Retinal pigment epithelial cell (primary cell): ENCODE data around the gene PRKG1.
"Not testable (repeated sequence)": the region's sequence is repeated elsewhere in the genome, so short reads cannot be mapped to it uniquely, and the experiment has no call there.

Source experiments
- DNase-seq: peaks from one replicate; pipeline ENCODE4 v3.0.0-alpha.2; 2010; ENCODE audit warnings: low read depth
- H3K4me3 ChIP-seq: 2 replicates; pipeline ENCODE4 v1.5.1; 2011; ENCODE audit warnings: mild to moderate bottlenecking, low read length, control low read depth, moderate library complexity
- TF ChIP-seq, protein P1 (sequence below): conservative IDR thresholded peaks from 2 replicates; pipeline ENCODE4 v1.5.1; 2011; ENCODE audit warnings: low read depth, low read length, control low read depth, inconsistent platforms

Gene PRKG1

DNA sequence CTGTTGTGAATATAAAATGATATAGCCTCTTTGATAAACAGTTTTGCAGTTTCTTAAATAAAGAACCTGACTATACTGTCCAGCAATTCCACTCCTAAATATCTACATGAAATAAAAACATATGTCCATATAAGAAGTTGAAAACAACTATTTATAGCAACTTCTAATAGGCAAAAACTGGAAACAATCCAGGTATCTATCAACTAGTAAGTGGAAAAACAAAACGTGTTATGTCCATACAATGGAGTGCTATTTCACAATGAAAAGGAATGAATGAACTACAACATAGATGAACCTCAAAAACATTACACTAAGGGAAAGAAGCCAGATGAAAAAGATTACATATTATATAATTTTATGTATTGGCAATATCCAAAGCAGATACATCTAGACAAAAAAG, 356.2 kb downstream of the PRKG1 start:
- H3K4me3 ChIP-seq: no peak overlapping the region
- TF ChIP-seq, protein P1, sequence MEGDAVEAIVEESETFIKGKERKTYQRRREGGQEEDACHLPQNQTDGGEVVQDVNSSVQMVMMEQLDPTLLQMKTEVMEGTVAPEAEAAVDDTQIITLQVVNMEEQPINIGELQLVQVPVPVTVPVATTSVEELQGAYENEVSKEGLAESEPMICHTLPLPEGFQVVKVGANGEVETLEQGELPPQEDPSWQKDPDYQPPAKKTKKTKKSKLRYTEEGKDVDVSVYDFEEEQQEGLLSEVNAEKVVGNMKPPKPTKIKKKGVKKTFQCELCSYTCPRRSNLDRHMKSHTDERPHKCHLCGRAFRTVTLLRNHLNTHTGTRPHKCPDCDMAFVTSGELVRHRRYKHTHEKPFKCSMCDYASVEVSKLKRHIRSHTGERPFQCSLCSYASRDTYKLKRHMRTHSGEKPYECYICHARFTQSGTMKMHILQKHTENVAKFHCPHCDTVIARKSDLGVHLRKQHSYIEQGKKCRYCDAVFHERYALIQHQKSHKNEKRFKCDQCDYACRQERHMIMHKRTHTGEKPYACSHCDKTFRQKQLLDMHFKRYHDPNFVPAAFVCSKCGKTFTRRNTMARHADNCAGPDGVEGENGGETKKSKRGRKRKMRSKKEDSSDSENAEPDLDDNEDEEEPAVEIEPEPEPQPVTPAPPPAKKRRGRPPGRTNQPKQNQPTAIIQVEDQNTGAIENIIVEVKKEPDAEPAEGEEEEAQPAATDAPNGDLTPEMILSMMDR: no peak

DNA sequence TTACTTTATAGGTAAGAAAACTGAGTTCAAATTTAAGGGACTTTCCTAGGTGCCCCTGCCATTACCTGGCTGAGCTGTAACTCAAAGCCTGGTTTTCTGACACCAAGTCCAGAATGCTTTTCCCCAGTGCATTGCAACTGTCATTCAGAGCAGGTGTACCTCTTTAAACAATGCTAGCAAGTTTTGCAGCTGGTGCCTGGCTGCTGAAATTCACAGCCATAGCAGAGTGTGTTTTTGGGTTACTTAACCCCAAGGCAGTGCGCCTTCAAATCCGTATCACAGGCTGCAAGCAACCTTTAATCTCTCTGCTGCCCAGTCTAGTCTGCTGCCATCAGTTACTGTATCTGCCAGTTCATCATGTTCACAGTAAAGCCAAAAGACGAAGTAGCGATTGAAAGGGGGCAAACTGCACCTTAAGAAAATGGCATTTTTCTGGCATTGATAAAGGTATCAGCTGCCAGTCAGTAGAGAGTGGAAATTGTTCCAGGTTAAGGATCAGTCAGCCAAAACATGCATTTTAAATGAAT, 359.7 kb downstream of the PRKG1 start:
- H3K4me3 ChIP-seq: no peak overlapping the region
- TF ChIP-seq, protein P1: no peak
- no peak for DNase-seq

More for the DNA sequence above, 356.2 kb downstream of the PRKG1 start:
- no peak for DNase-seq

DNA sequence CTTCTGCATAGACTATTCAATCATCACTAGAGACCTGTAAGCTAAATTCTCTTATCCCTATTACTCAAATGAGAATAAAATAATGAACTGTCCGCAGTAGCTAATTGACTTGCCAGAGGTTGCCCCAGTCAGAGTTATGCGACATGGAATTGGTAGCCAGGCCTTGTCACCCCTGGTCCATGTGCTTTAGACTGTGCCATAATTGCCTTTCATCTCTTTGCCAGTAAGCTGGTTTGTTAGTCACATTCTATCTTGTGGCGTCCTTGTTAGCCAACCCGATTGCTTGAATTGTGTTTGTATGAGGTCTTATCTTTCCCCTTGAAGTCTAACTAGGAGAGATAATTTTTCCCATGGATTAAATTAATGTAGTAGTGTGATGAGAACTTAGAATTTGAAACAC, 362.5 kb downstream of the PRKG1 start:
- H3K4me3 ChIP-seq: no peak overlapping the region
- no peak for DNase-seq
- TF ChIP-seq, protein P1: no peak

DNA sequence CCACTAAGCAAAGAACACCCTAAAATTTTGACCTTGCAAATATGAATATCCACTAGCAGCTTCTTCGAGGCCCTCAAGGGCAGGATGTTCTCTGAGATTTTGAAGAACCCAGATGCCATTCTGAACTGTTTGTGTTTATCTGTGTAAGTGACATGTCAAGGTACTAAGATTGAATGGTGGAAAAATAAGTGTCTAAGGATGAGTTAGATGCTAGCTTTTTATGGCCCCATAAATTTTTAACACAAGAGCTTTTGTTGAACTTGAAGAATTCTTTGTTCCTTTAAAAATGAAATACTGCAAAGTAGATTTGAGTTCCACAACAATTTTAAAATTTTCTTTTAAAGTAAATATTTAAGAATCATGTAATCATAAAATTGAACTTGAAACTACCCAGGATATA, 365.4 kb downstream of the PRKG1 start:
- DNase-seq: no peak
- H3K4me3 ChIP-seq: no peak overlapping the region
- TF ChIP-seq, protein P1: no peak

GRCh38 chr10:51445588-51445987, 371.3 kb downstream of the PRKG1 start:
- no peak overlapping the region for H3K4me3 ChIP-seq
- TF ChIP-seq, protein P1: no peak
- DNase-seq: no peak

GRCh38 chr10:51447119-51447518, 372.8 kb downstream of the PRKG1 start:
- H3K4me3 ChIP-seq: no peak overlapping the region
- TF ChIP-seq, protein P1: no peak
- no peak for DNase-seq

- DNase-seq, H3K4me3 ChIP-seq: not testable (repeated sequence)
Observed at GRCh38 chr10:51455762-51456161, 381.5 kb downstream of the PRKG1 start.

DNA sequence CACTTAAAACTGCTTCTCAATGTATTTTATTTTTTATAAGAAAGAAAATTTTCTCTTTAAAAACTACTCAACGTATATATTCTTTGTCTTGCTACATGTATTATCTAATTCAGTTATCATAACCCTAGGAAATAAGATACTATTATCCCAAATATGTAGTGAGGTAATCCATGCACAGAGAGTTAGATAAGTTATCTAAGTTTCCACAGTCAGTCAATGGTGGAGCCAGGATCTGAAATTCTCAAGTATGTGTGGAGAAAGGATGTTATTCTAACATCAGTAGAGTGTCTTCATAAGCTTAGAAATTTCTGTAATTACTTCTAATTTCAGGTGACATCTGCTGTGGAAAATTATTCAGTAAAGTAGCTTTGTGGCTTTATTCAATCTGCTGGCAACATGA, 385.2 kb downstream of the PRKG1 start:
- DNase-seq: no peak
- TF ChIP-seq, protein P1: no peak
- no peak overlapping the region for H3K4me3 ChIP-seq
